H9 (cell line): ENCODE measurements around the gene ERMP1. TPM values are rescaled to one million over a fixed set of nuclear protein-coding genes. Genes with fewer than 3 reads are reported as not detected.

ENCODE experiments used
- DNase-seq: peaks from one replicate; pipeline ENCODE4 v3.0.0-alpha.2; 2017
- H2AFZ ChIP-seq: one replicate; pipeline ENCODE4 v1.6.1; 2013; ENCODE audit warnings: mild to moderate bottlenecking, low read length, control low read depth, moderate library complexity
- H2AK5ac ChIP-seq: 2 replicates; pipeline ENCODE4 v1.6.1; 2013; ENCODE audit warnings: low read length, control low read depth, mixed read lengths; ENCODE audit not compliant: insufficient read length
- H2BK120ac ChIP-seq: one replicate; pipeline ENCODE4 v1.6.1; 2013; ENCODE audit warnings: low read depth, mild to moderate bottlenecking, low read length, control low read depth, inconsistent platforms; ENCODE audit not compliant: poor library complexity, severe bottlenecking
- H2BK12ac ChIP-seq: 2 replicates; pipeline ENCODE4 v1.6.1; 2013; ENCODE audit warnings: low read length, control low read depth, mixed read lengths, low read depth; ENCODE audit not compliant: insufficient read length
- H2BK15ac ChIP-seq: 2 replicates; pipeline ENCODE4 v1.6.1; 2013; ENCODE audit warnings: low read depth, low read length, control low read depth
- H2BK20ac ChIP-seq: one replicate; pipeline ENCODE4 v1.6.1; 2013; ENCODE audit warnings: low read depth, mild to moderate bottlenecking, low read length, control low read depth, inconsistent platforms; ENCODE audit not compliant: poor library complexity, severe bottlenecking
- H2BK5ac ChIP-seq: 2 replicates; pipeline ENCODE4 v1.6.1; 2013; ENCODE audit warnings: low read length, control low read depth, mixed read lengths; ENCODE audit not compliant: insufficient read length
- H3K14ac ChIP-seq: 2 replicates; pipeline ENCODE4 v1.6.1; 2013; ENCODE audit warnings: low read length, control low read depth; ENCODE audit not compliant: insufficient read depth
- H3K18ac ChIP-seq: 2 replicates; pipeline ENCODE4 v1.6.1; 2013; ENCODE audit warnings: low read depth, mild to moderate bottlenecking, mixed read lengths, low read length, control low read depth; ENCODE audit not compliant: insufficient read length
- H3K23ac ChIP-seq: 2 replicates; pipeline ENCODE4 v1.6.1; 2013; ENCODE audit warnings: low read length, control low read depth, mixed read lengths, low read depth; ENCODE audit not compliant: insufficient read length
- H3K23me2 ChIP-seq: 2 replicates; pipeline ENCODE4 v1.6.1; 2013; ENCODE audit warnings: low read depth, mild to moderate bottlenecking, mixed read lengths, low read length, control low read depth; ENCODE audit not compliant: insufficient read length, poor library complexity, severe bottlenecking
- H3K27ac ChIP-seq: 2 replicates; pipeline ENCODE4 v1.5.1; 2013; ENCODE audit warnings: low read length, control low read depth, mixed read lengths, low read depth; ENCODE audit not compliant: insufficient read length
- H3K27me3 ChIP-seq: 2 replicates; pipeline ENCODE4 v1.6.1; 2013; ENCODE audit warnings: low read length, control low read depth, inconsistent platforms; ENCODE audit not compliant: insufficient read depth
- H3K4ac ChIP-seq: 2 replicates; pipeline ENCODE4 v1.6.1; 2013; ENCODE audit warnings: low read depth, mild to moderate bottlenecking, control low read depth, inconsistent platforms, low read length, moderate library complexity
- H3K4me1 ChIP-seq: 2 replicates; pipeline ENCODE4 v1.6.1; 2013; ENCODE audit warnings: low read length, control low read depth, inconsistent platforms; ENCODE audit not compliant: insufficient read depth
- H3K4me2 ChIP-seq: 2 replicates; pipeline ENCODE4 v1.6.1; 2013; ENCODE audit warnings: low read length, control low read depth, mixed read lengths; ENCODE audit not compliant: insufficient read length, insufficient read depth
- H3K56ac ChIP-seq: 2 replicates; pipeline ENCODE4 v1.6.1; 2013; ENCODE audit warnings: low read depth, mild to moderate bottlenecking, mixed read lengths, low read length, control low read depth; ENCODE audit not compliant: insufficient read length
- H3K79me1 ChIP-seq: 2 replicates; pipeline ENCODE4 v1.6.1; 2013; ENCODE audit warnings: low read depth, mild to moderate bottlenecking, moderate library complexity, low read length, control low read depth, inconsistent platforms; ENCODE audit not compliant: insufficient read depth, poor library complexity, severe bottlenecking
- H3K79me2 ChIP-seq: 2 replicates; pipeline ENCODE4 v1.6.1; 2013; ENCODE audit warnings: low read length, control low read depth, inconsistent platforms; ENCODE audit not compliant: insufficient read depth
- H3K9ac ChIP-seq: 2 replicates; pipeline ENCODE4 v1.6.1; 2013; ENCODE audit warnings: low read length, control low read depth, mixed read lengths; ENCODE audit not compliant: insufficient read length; ENCODE audit errors: extremely low read depth
- H3K9me3 ChIP-seq: one replicate; pipeline ENCODE4 v1.6.1; 2013; ENCODE audit warnings: low read depth, low read length, inconsistent platforms; ENCODE audit not compliant: control insufficient read depth
- H3T11ph ChIP-seq: one replicate; pipeline ENCODE4 v1.6.1; 2013; ENCODE audit warnings: mild to moderate bottlenecking, low read length, control low read depth, inconsistent platforms
- H4K20me1 ChIP-seq: one replicate; pipeline ENCODE4 v1.6.1; 2013; ENCODE audit not compliant: control insufficient read depth, insufficient read length, insufficient read depth
- H4K5ac ChIP-seq: 2 replicates; pipeline ENCODE4 v1.6.1; 2013; ENCODE audit warnings: low read depth, mild to moderate bottlenecking, mixed read lengths, low read length, control low read depth; ENCODE audit not compliant: insufficient read length
- H4K8ac ChIP-seq: replicated peaks from 2 replicates; pipeline ENCODE4 v1.6.1; 2013; ENCODE audit warnings: low read length, control low read depth, mixed read lengths, low read depth; ENCODE audit not compliant: insufficient read length
- H4K91ac ChIP-seq: 2 replicates; pipeline ENCODE4 v1.6.1; 2013; ENCODE audit warnings: low read depth, mild to moderate bottlenecking, moderate library complexity, mixed read lengths, low read length, control low read depth; ENCODE audit not compliant: insufficient read length
- H3K27ac Mint-ChIP-seq, 3 experiments: 2 replicates in 2 of 3; 3 replicates in 1 of 3; pipeline ENCODE4 v1.8.0; 2020 to 2021; ENCODE audit warnings: mixed read lengths in 3 of 3, mild to moderate bottlenecking in 1 of 3, moderate library complexity in 1 of 3
- H3K27me3 Mint-ChIP-seq: 2 replicates; pipeline ENCODE4 v1.8.0; 2021; ENCODE audit warnings: low read depth, mild to moderate bottlenecking, moderate library complexity, mixed read lengths
- H3K36me3 Mint-ChIP-seq, 3 experiments: 2 replicates in 2 of 3; 3 replicates in 1 of 3; pipeline ENCODE4 v1.8.0; 2020 to 2021; ENCODE audit warnings: low read depth in 3 of 3, mixed read lengths in 3 of 3; ENCODE audit not compliant: insufficient read depth in 1 of 3
- H3K4me1 Mint-ChIP-seq, 2 experiments: 2 replicates each; pipeline ENCODE4 v1.8.0; 2020; ENCODE audit warnings: mixed read lengths in 2 of 2
- H3K4me3 Mint-ChIP-seq, 2 experiments: 2 replicates in 1 of 2; 3 replicates in 1 of 2; pipeline ENCODE4 v1.8.0; 2020 to 2021; ENCODE audit warnings: mild to moderate bottlenecking in 2 of 2, mixed read lengths in 2 of 2, moderate library complexity in 1 of 2
- H3K9me3 Mint-ChIP-seq, 2 experiments: 2 replicates in 1 of 2; 3 replicates in 1 of 2; pipeline ENCODE4 v1.8.0; 2020; ENCODE audit warnings: mild to moderate bottlenecking in 2 of 2, mixed read lengths in 2 of 2, moderate library complexity in 1 of 2
- CTCF ChIP-seq: fragments of 200-600 bp; sonication (generic); conservative IDR thresholded peaks from 3 replicates; pipeline ENCODE4 v1.8.0; 2021; ENCODE audit warnings: antibody characterized with exemption, mild to moderate bottlenecking
- WGBS: extraction: QIAGEN DNeasy Blood & Tissue Kit; methylation state at CpG from one replicate; pipeline ENCODE4 v1.1.7; 2013; ENCODE audit warnings: missing lambda C conversion rate, low lambda C conversion rate, mixed read lengths; ENCODE audit not compliant: insufficient read length; ENCODE audit errors: extremely low coverage; 5-methylcytosine and 5-hydroxymethylcytosine counted together
- total RNA-seq: library from RNA; stranded (reverse); gene quantifications from 2 replicates; pipeline ENCODE4 v1.2.1, GENCODE V29; 2021

Gene ERMP1
- total RNA-seq, 1 experiment from 2014 or later, result 20.2 TPM

- Histone ChIP-seq H3K4ac (no peak overlapping the region), H3T11ph (no peak overlapping the region), H3K4me2 (no peak overlapping the region), H3K27ac (no peak overlapping the region), H2BK120ac (no peak overlapping the region), H2BK15ac (no peak overlapping the region), H2AK5ac (no peak overlapping the region), H3K14ac (no peak overlapping the region), H3K23ac (no peak overlapping the region), H3K79me1 (no peaks in the 10 kb centered on the region), H4K8ac (no peak overlapping the region), H2BK5ac (no peak overlapping the region), H3K56ac (no peak overlapping the region), H3K27me3 (no peaks in the 10 kb centered on the region), H2BK20ac (no peak overlapping the region), H2BK12ac (no peak overlapping the region), H3K4me1 (no peaks in the 10 kb centered on the region), H3K9ac (no peak overlapping the region), H3K9me3 (no peaks in the 10 kb centered on the region), H4K5ac (no peak overlapping the region), H3K18ac (no peak overlapping the region), H3K79me2 (no peaks in the 10 kb centered on the region), H3K23me2 (no peaks in the 10 kb centered on the region), H4K91ac (no peak overlapping the region), H4K20me1 (no peaks in the 10 kb centered on the region), H2AFZ (no peak overlapping the region)
- H3K27me3 Mint-ChIP-seq, result no peaks in the 10 kb centered on the region
- TF ChIP-seq CTCF, result no peak
- no peak overlapping the region for H3K27ac Mint-ChIP-seq
- no peaks in the 10 kb centered on the region for H3K4me1 Mint-ChIP-seq
- no peak for DNase-seq
- no peaks in the 10 kb centered on the region for H3K9me3 Mint-ChIP-seq
- H3K36me3 Mint-ChIP-seq, result peaks cover 8 to 24% (median 19%) of the 10 kb centered on the region in 3 experiments; a peak in 6 of 7 replicates
- no CpG with 5 or more reads among the region's 3 CpGs for WGBS
- no peak overlapping the region for H3K4me3 Mint-ChIP-seq
Measured at GRCh38 chr9:5813824-5814223, 19.1 kb downstream of the ERMP1 start.
